Endothelial cell of umbilical vein (primary cell): ENCODE results near the gene CYP46A1.

ENCODE experiments used
- EZH2 ChIP-seq: IDR thresholded peaks from 2 replicates; pipeline ENCODE4 v1.6.1; 2012; ENCODE audit warnings: borderline replicate concordance, low read depth, mild to moderate bottlenecking, moderate library complexity, low read length, inconsistent platforms; ENCODE audit not compliant: severe bottlenecking
- FOS ChIP-seq: IDR thresholded peaks from 2 replicates; pipeline ENCODE4 v1.6.1; 2011; ENCODE audit warnings: mild to moderate bottlenecking, low read length, moderate library complexity, borderline replicate concordance; ENCODE audit not compliant: insufficient read depth
- POLR2A ChIP-seq: IDR thresholded peaks from 2 replicates; pipeline ENCODE4 v1.6.1; 2012; ENCODE audit warnings: low read depth, mild to moderate bottlenecking, control low read depth, low read length
- TF ChIP-seq, protein P1 (sequence below), 2 donors: IDR thresholded peaks; 1 replicate in 1 of 2; 2 replicates in 1 of 2; pipeline ENCODE4 v1.5.1; 2011; ENCODE audit warnings: low read length in 2 of 2, mild to moderate bottlenecking in 2 of 2, moderate library complexity in 2 of 2, control low read depth in 1 of 2, inconsistent platforms in 1 of 2, low read depth in 1 of 2; ENCODE audit not compliant: insufficient read depth in 1 of 2; ENCODE audit errors: extremely low read depth in 1 of 2

DNA sequence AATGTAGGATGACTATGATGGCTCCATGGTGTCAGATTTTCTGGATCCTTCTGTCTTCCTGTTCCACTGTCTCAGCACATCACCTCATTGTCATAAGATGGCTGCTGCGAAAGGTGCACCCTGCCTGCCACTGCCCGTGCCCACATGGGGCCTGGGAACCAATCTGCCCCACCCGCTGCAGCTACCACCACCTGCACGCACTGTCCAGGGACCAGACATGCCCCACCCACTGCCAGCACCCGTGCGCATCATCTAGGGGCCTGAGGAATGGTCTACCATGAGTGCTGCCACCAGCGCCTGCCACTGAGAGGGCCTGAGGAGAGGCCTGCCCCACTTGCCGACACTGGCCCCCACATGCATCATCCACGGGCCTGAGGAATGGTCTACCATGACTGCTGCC is 23.8 kb downstream of the CYP46A1 start:
- TF ChIP-seq EZH2 (no peak), POLR2A (no peak), FOS (no peak)
- TF ChIP-seq, protein P1, sequence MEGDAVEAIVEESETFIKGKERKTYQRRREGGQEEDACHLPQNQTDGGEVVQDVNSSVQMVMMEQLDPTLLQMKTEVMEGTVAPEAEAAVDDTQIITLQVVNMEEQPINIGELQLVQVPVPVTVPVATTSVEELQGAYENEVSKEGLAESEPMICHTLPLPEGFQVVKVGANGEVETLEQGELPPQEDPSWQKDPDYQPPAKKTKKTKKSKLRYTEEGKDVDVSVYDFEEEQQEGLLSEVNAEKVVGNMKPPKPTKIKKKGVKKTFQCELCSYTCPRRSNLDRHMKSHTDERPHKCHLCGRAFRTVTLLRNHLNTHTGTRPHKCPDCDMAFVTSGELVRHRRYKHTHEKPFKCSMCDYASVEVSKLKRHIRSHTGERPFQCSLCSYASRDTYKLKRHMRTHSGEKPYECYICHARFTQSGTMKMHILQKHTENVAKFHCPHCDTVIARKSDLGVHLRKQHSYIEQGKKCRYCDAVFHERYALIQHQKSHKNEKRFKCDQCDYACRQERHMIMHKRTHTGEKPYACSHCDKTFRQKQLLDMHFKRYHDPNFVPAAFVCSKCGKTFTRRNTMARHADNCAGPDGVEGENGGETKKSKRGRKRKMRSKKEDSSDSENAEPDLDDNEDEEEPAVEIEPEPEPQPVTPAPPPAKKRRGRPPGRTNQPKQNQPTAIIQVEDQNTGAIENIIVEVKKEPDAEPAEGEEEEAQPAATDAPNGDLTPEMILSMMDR (IDR thresholded peaks at IDR 0.05; ENCODE audit: extremely low read depth in 1 of 2, insufficient read depth in 1 of 2, low read depth in 1 of 2, low read length in 2 of 2) = no peak
